ENCODE data around the gene SDK1.

The SDK1 gene

DNA sequence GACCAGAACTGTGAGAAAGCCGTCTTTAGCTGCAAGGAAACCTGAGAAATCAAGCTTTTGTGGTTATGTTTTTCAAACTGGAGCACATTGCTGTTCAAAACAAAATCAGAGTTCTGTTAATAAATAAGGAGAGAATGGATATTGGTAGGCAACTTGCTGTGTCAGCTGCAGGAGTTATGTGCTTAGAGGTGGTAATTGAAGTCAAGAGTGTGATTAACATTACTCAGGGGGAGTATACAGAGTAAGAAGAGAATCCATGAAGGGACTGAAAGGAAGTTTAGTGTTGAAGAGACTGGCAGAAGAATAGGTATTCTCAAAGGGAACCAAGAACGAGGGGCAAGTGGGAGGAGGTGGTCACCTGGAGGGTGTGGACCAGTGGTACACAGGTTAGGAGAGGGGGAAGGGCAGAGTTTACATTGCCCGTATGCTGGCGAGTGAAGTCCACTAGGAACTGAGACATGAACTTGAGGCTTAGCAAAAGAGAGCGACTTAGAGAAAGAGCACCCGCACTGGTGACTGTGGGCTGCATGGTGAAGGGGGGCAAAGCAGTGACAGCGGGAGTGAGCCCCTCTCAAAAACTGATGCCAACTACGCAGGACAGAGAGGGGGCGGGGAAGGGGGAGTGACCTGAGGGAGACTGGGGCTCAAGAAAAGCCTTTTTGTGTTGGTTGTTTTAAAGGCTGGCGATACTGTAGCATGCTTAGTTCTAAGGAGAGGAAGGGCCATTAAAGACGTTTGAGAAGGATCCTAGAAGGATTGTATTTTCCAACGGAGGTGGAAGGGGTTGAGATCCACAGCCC lies 80.0 kb downstream of the SDK1 start:
- no peak for TF ChIP-seq CTCF (IDR thresholded peaks at IDR 0.05; ENCODE audit: low read depth, low read length)
- no peak for DNase-seq (ENCODE audit: low read depth, low spot score)
- no peak overlapping the region for H3K4me3 ChIP-seq (ENCODE audit: low read depth, low read length)
- in situ Hi-C loops (cut with HindIII; ENCODE audit: low sequenced_read_pairs) = no loop called here

DNA sequence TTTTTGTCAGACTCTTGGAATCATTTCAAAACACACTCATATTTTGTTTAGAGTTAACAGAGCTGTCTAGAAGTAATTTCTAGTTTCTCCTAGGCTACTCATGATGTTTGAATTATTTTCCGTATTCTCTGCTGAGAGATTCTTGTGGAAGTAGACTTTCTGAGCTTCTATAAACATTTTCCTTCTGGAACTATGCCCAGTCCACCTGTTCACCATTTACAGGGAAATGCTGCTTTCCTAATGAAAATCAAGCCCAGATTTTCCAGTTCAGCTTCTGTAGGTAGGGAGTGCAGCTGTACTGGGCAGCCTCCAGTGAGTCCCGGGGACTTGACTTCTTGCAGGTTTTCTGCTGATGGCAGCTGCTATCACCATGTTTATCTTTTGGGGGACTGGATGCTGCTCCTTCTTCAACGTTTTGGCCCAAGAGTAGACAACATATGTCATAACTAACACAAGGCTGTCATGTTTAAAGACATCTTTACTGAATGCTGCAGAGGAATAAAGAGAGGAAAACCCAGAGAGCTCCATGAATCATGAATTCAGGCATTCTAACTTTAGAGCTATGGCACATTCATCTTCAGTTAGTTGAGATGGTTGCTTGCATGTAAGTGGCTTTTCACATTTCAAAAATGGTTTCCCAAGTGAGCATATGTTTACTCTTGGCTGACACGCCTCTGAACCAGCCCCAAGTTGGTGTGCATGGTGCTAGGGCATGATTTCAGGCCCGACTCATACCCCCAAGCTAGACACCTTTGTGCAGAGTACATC lies 85.6 kb downstream of the SDK1 start:
- TF ChIP-seq CTCF (IDR thresholded peaks at IDR 0.05; ENCODE audit: low read depth, low read length) = no peak
- in situ Hi-C loops (cut with HindIII; ENCODE audit: low sequenced_read_pairs) = no loop called here
- no peak for DNase-seq (ENCODE audit: low read depth, low spot score)
- H3K4me3 ChIP-seq (ENCODE audit: low read depth, low read length) = no peak overlapping the region

GRCh38 chr7:3393862-3394261 lies 92.8 kb downstream of the SDK1 start:
- DNase-seq (ENCODE audit: low read depth, low spot score) = no peak
- no peak overlapping the region for H3K4me3 ChIP-seq (ENCODE audit: low read depth, low read length)
- in situ Hi-C loops (cut with HindIII; ENCODE audit: low sequenced_read_pairs) = no loop called here
- TF ChIP-seq CTCF (IDR thresholded peaks at IDR 0.05; ENCODE audit: low read depth, low read length) = no peak

GRCh38 chr7:3397324-3397723 lies 96.3 kb downstream of the SDK1 start:
- H3K4me3 ChIP-seq (ENCODE audit: low read depth, low read length) = no peak overlapping the region
- no peak for DNase-seq (ENCODE audit: low read depth, low spot score)
- no peak for TF ChIP-seq CTCF (IDR thresholded peaks at IDR 0.05; ENCODE audit: low read depth, low read length)
- in situ Hi-C loops (cut with HindIII; ENCODE audit: low sequenced_read_pairs) = no loop called here

DNA sequence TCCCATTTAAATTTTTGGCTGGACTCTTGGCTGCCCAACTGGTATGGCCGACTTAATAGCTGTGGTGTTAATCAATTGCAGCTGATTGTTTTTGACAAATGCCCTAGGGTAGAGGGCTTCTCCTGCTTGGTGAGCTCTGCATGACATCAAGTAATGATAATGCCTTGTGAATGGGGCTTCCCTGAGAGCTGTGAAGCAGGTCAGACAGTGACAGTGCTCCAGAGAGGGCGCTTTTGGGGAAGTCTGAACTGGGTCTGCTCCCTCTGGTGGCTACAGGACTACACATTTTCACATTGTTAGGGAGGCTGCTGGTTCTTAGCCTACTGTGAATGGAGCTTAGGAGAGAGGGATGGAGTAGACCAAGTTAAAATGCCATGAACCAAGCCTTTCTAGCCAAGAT lies 98.8 kb downstream of the SDK1 start:
- in situ Hi-C loops (cut with HindIII; ENCODE audit: low sequenced_read_pairs) = no loop called here
- peak; percentile 37 for TF ChIP-seq CTCF (IDR thresholded peaks at IDR 0.05; ENCODE audit: low read depth, low read length)
- DNase-seq (ENCODE audit: low read depth, low spot score) = no peak
- no peak overlapping the region for H3K4me3 ChIP-seq (ENCODE audit: low read depth, low read length)

DNA sequence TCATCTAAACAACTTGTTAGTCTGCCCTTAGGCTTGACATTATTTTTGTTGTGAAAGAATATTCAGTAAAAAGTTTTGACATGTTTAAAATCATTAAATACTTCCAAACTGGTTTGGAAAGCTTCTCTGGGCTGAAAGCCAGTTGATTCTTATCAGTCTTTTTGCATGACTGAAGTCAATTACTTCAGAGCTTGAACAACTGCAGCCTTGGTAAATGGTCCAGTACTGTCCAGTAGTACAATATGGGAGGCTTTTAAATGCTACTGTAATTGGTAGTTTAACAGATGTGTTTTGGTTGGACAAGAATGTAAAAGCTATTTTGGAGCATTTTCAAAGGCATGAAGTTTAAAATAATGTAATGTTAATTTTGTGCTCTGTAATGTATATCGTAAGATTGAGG lies 103.4 kb downstream of the SDK1 start:
- no peak overlapping the region for H3K4me3 ChIP-seq (ENCODE audit: low read depth, low read length)
- no peak for TF ChIP-seq CTCF (IDR thresholded peaks at IDR 0.05; ENCODE audit: low read depth, low read length)
- DNase-seq (ENCODE audit: low read depth, low spot score) = peak; percentile 33
- in situ Hi-C loops (cut with HindIII; ENCODE audit: low sequenced_read_pairs) = no loop called here

All from astrocyte of the spinal cord (primary cell).